Fibroblast of lung (primary cell): Measurements from ENCODE around the gene ADCY2.

Source experiments
- CTCF ChIP-seq, 2 donors: IDR thresholded peaks in 1 of 2; conservative IDR thresholded peaks in 1 of 2; 1 replicate in 1 of 2; 2 replicates in 1 of 2; pipeline ENCODE4 v1.5.1; 2011 to 2012; ENCODE audit warnings: low read length in 2 of 2, control low read depth in 1 of 2, inconsistent platforms in 1 of 2, low read depth in 1 of 2, mild to moderate bottlenecking in 1 of 2
- EZH2 ChIP-seq: IDR thresholded peaks from 2 replicates; pipeline ENCODE4 v1.5.1; 2012; ENCODE audit warnings: low read length, control low read depth, mild to moderate bottlenecking; ENCODE audit errors: missing control alignments

- no peak for TF ChIP-seq CTCF (conservative IDR thresholded peaks at IDR 0.05 in 1 of 2, IDR thresholded peaks at IDR 0.05 in 1 of 2; ENCODE audit: low read depth in 1 of 2, low read length in 2 of 2)
- no peak for TF ChIP-seq EZH2
These were observed 66.8 kb downstream of the ADCY2 start for GRCh38 chr5:7462758-7463157.
